K562 (cell line): ENCODE results near the gene CLSTN2. TPM values are rescaled to one million over a fixed set of nuclear protein-coding genes. Genes with fewer than 3 reads are reported as not detected.

ENCODE experiments used
- ATAC-seq: fragments of 200-7000 bp; cut with Tn5 transposase; 3 replicates; pipeline ENCODE4 v1.9.1; 2020; ENCODE audit warnings: moderate library complexity
- BruUV-seq: library from RNA; stranded (reverse); fragments of 400-500 nt; replicated peaks from 2 replicates; lab custom pipeline; 2021; lab: Mats Ljungman, UMichigan
- CTCF ChIA-PET: fragments of 300-600 bp; formaldehyde crosslinking; extraction: SDS; loops from one replicate; lab custom pipeline; 2021; ENCODE audit warnings: low intra/inter-chr PET ratio; lab: Yijun Ruan, JAX
- POLR2A ChIA-PET: fragments of 300-600, 350-650 bp; sonication (Branson Sonifier 250); formaldehyde crosslinking; extraction: SDS; loops from one replicate; lab custom pipeline; 2021; ENCODE audit warnings: antibody characterized with exemption, inconsistent platforms; lab: Yijun Ruan, JAX
- DNase-seq, 4 experiments: peaks; one replicate each; pipeline versions ENCODE4 v3.0.0 to v3.0.0-alpha.2; 2011 to 2018; ENCODE audit warnings: low spot score in 3 of 4, mixed read lengths in 3 of 4; ENCODE audit errors: extremely low read depth in 1 of 4
- FAIRE-seq: peaks from 2 replicates; lab custom pipeline; 2011; peaks lifted over from hg19 to GRCh38; lab: Jason Lieb, UNC
- H2AFZ ChIP-seq: 2 replicates; pipeline ENCODE4 v1.6.0; 2011; ENCODE audit warnings: low read depth, low read length, control low read depth, inconsistent platforms
- H3K27ac ChIP-seq: fragments of 200-600 bp; 3 replicates; pipeline ENCODE4 v1.8.0; 2011; ENCODE audit warnings: low read depth, mild to moderate bottlenecking, control low read depth, inconsistent platforms, low read length, moderate library complexity, mixed read lengths; ENCODE audit errors: extremely low read depth
- H3K27me3 ChIP-seq, 2 experiments: fragments of 300-600 bp in 1 of 2; 2 replicates in 1 of 2; 3 replicates in 1 of 2; pipeline versions ENCODE4 v1.6.0 to v1.8.0; 2011; ENCODE audit warnings: inconsistent platforms in 2 of 2, low read length in 2 of 2, mild to moderate bottlenecking in 1 of 2, mixed read lengths in 1 of 2, moderate library complexity in 1 of 2; ENCODE audit not compliant: control insufficient read depth in 2 of 2, insufficient read depth in 2 of 2
- H3K36me3 ChIP-seq: fragments of 300-600 bp; 3 replicates; pipeline ENCODE4 v1.8.0; 2011; ENCODE audit warnings: mild to moderate bottlenecking, low read length, inconsistent platforms; ENCODE audit not compliant: control insufficient read depth, insufficient read depth
- H3K4me1 ChIP-seq, 2 experiments: fragments of 200-600 bp in 1 of 2; replicated peaks in 1 of 2; 2 replicates in 1 of 2; 3 replicates in 1 of 2; pipeline versions ENCODE4 v1.5.1 to v1.8.0; 2011; ENCODE audit warnings: inconsistent platforms in 2 of 2, low read length in 2 of 2, mild to moderate bottlenecking in 1 of 2, mixed read lengths in 1 of 2, moderate library complexity in 1 of 2; ENCODE audit not compliant: control insufficient read depth in 2 of 2, insufficient read depth in 2 of 2
- H3K4me2 ChIP-seq: 2 replicates; pipeline ENCODE4 v1.6.1; 2011; ENCODE audit warnings: low read length, control low read depth, inconsistent platforms, mixed read lengths; ENCODE audit not compliant: insufficient read depth
- H3K4me3 ChIP-seq: fragments of 200-600 bp; sonication (generic), shearing (Covaris generic); 2 replicates; pipeline ENCODE4 v1.5.1; 2016; ENCODE audit warnings: control low read depth, inconsistent platforms
- H3K79me2 ChIP-seq: fragments of 200-600 bp; 3 replicates; pipeline ENCODE4 v1.8.0; 2011; ENCODE audit warnings: low read length, inconsistent platforms; ENCODE audit not compliant: control insufficient read depth, insufficient read depth
- H3K9ac ChIP-seq, 2 experiments: 2 replicates each; pipeline versions ENCODE4 v1.6.0 to v1.6.1; 2011; ENCODE audit warnings: low read depth in 2 of 2, low read length in 2 of 2, control low read depth in 1 of 2, inconsistent platforms in 1 of 2, mild to moderate bottlenecking in 1 of 2, mixed read lengths in 1 of 2; ENCODE audit not compliant: insufficient read depth in 1 of 2
- H3K9me1 ChIP-seq: one replicate; pipeline ENCODE4 v1.6.0; 2011; ENCODE audit warnings: inconsistent platforms, mild to moderate bottlenecking, low read length, moderate library complexity; ENCODE audit not compliant: control insufficient read depth, insufficient read depth
- H3K9me3 ChIP-seq: replicated peaks from 2 replicates; pipeline ENCODE4 v1.5.1; 2011; ENCODE audit warnings: low read depth, low read length, inconsistent platforms; ENCODE audit not compliant: control insufficient read depth, insufficient read depth
- H4K20me1 ChIP-seq: replicated peaks from 2 replicates; pipeline ENCODE4 v1.6.1; 2011; ENCODE audit warnings: low read length, inconsistent platforms, mixed read lengths; ENCODE audit not compliant: control insufficient read depth, insufficient read depth
- DDX20 ChIP-seq: fragments of 450-650 bp; IDR thresholded peaks from 2 replicates; pipeline ENCODE4 v1.6.1; 2016; ENCODE audit warnings: missing genetic modification characterization, low read depth, mild to moderate bottlenecking, missing compliant biosample characterization, moderate library complexity
- TEAD2 ChIP-seq: fragments of 450-650 bp; IDR thresholded peaks from 2 replicates; pipeline ENCODE4 v1.6.1; 2016; ENCODE audit warnings: missing genetic modification characterization, control low read depth, missing compliant biosample characterization
- ZNF12 ChIP-seq: sonication (generic); formaldehyde crosslinking; IDR thresholded peaks from 2 replicates; pipeline ENCODE4 v1.4.0; 2020; ENCODE audit warnings: mild to moderate bottlenecking, missing genetic modification reagents
- WGBS: fragments of 100-300 bp; shearing (Covaris generic); methylation state at CpG from one replicate; pipeline ENCODE4 v1.1.6; 2016; ENCODE audit warnings: low coverage, mixed read lengths; ENCODE audit not compliant: insufficient coverage; ENCODE audit errors: missing lambda C conversion rate; 5-methylcytosine and 5-hydroxymethylcytosine counted together
- in situ Hi-C: fragments of 300-500 bp; cut with MboI; formaldehyde crosslinking; loops from 4 replicates; pipeline ENCODE4 v1.15.0; 2018; ENCODE audit warnings: inconsistent platforms, mixed read lengths
- intact Hi-C: fragments of 100-400 bp; cut with micrococcal nuclease; formaldehyde crosslinking; loops from 2 replicates; pipeline ENCODE4 v1.14.2; 2022
- polyA plus RNA-seq, 8 experiments: library from polyadenylated mRNA; depleted of rRNA in 4 of 8; stranded (reverse) in 5 of 8; unstranded in 3 of 8; fragments of >200 nt; fragmentation: Nextera tagmentation in 2 of 8; fragmentation: Illumina TruSeq in 1 of 8; extraction: Ambion mirVana in 2 of 8; extraction: Trizol in 1 of 8; gene quantifications; 2 replicates each; pipeline versions ENCODE4 v1.2.1 to v1.2.3, GENCODE V29; 2011 to 2014; ENCODE audit warnings: inconsistent platforms in 1 of 8, missing spikeins in 1 of 8
- total RNA-seq, 7 experiments: library from RNA; depleted of rRNA in 6 of 7; stranded (reverse); fragments of >200 nt in 6 of 7; fragmentation: Illumina TruSeq in 2 of 7; extraction: Trizol in 2 of 7; gene quantifications; 2 replicates each; pipeline versions ENCODE4 v1.2.1 to v1.2.3, GENCODE V29; 2011 to 2021; ENCODE audit warnings: low replicate concordance in 1 of 7
- TF ChIP-seq, protein P1 (sequence below): sonication (generic); formaldehyde crosslinking; IDR thresholded peaks from 2 replicates; pipeline ENCODE4 v1.5.0; 2020; ENCODE audit warnings: missing genetic modification reagents
- TF ChIP-seq, protein P2 (sequence below): fragments of 450-650 bp; formaldehyde crosslinking; IDR thresholded peaks from 2 replicates; pipeline ENCODE4 v1.4.0; 2020; ENCODE audit warnings: mild to moderate bottlenecking, mixed read lengths

Gene CLSTN2
- total and polyA plus RNA-seq, 9 of the 15 experiments (the other 6 are each of a cell fraction or from before 2014, with no cell fraction given): 0.02 to 0.04 (median 0.04) TPM; not detected in 6

DNA sequence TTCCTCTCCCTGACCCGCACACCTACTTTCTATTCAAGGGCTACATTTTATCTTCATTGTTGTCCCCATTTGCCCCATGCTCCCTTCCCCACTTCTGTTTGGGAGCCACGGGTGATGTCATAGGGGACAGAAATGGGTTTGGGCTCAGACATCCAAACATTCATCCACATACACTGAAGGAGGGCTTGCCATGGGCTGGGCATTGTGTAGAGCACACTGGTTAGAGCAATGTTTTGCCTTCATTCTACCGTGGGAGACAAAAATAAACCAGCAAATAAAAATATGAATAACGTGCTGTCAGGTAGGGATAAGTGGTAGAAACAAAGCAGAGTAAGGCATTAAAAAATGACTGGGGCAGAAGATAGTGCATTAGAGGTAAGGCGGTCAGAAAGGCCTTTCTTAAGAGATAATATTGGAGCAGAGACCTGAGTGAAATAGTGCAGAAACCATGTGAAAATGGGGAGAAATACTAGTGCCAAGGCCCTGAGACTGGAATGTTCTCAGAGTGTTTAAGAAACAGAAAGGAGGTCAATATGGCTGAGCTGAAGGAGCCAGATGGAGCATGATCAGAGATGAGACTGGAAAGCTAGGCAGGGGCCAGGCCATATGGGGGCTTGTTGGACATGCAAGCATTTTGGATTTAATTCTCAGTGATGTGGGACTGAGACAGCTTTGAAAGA is 40.9 kb upstream of the CLSTN2 start:
- Histone ChIP-seq H4K20me1 (no peaks in the 10 kb centered on the region), H3K27me3 (no peaks in the 10 kb centered on the region), H3K9ac (no peak overlapping the region), H3K9me3 (no peaks in the 10 kb centered on the region), H3K4me1 (no peaks in the 10 kb centered on the region), H3K4me3 (no peak overlapping the region), H3K4me2 (no peak overlapping the region), H2AFZ (no peak overlapping the region), H3K36me3 (no peaks in the 10 kb centered on the region), H3K79me2 (no peaks in the 10 kb centered on the region), H3K9me1 (no peaks in the 10 kb centered on the region), H3K27ac (no peak overlapping the region)
- ATAC-seq: no peak
- in situ Hi-C loops: no loop called here
- no peak for DNase-seq
- FAIRE-seq: no peak
- no TSS peak for BruUV-seq
- WGBS: 2% methylated on average over 5 of the region's 5 CpGs
- CTCF ChIA-PET: no interaction called here
- TF ChIP-seq, protein P1, sequence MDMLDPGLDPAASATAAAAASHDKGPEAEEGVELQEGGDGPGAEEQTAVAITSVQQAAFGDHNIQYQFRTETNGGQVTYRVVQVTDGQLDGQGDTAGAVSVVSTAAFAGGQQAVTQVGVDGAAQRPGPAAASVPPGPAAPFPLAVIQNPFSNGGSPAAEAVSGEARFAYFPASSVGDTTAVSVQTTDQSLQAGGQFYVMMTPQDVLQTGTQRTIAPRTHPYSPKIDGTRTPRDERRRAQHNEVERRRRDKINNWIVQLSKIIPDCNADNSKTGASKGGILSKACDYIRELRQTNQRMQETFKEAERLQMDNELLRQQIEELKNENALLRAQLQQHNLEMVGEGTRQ (CRISPR knock-in tag): no peak
- TF ChIP-seq DDX20 (tag): no peak
- TF ChIP-seq, protein P2, sequence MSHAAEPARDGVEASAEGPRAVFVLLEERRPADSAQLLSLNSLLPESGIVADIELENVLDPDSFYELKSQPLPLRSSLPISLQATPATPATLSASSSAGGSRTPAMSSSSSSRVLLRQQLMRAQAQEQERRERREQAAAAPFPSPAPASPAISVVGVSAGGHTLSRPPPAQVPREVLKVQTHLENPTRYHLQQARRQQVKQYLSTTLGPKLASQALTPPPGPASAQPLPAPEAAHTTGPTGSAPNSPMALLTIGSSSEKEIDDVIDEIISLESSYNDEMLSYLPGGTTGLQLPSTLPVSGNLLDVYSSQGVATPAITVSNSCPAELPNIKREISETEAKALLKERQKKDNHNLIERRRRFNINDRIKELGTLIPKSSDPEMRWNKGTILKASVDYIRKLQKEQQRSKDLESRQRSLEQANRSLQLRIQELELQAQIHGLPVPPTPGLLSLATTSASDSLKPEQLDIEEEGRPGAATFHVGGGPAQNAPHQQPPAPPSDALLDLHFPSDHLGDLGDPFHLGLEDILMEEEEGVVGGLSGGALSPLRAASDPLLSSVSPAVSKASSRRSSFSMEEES (CRISPR knock-in tag): no peak
- TF ChIP-seq TEAD2: no peak
- TF ChIP-seq ZNF12 (CRISPR knock-in tag): no peak
- POLR2A ChIA-PET: interaction anchor here (1.0 kb wide), 1 partner anchor 30 kb away, joined by 4 read pairs; no protein-coding TSS in a partner anchor
- intact Hi-C loops: no loop called here
